Measurements from ENCODE around the gene F11. TPM values are rescaled to one million over a fixed set of nuclear protein-coding genes. Genes with fewer than 3 reads are reported as not detected.

F11 gene
- total RNA-seq (ENCODE audit: low replicate concordance) = not detected in 2 replicates

DNA sequence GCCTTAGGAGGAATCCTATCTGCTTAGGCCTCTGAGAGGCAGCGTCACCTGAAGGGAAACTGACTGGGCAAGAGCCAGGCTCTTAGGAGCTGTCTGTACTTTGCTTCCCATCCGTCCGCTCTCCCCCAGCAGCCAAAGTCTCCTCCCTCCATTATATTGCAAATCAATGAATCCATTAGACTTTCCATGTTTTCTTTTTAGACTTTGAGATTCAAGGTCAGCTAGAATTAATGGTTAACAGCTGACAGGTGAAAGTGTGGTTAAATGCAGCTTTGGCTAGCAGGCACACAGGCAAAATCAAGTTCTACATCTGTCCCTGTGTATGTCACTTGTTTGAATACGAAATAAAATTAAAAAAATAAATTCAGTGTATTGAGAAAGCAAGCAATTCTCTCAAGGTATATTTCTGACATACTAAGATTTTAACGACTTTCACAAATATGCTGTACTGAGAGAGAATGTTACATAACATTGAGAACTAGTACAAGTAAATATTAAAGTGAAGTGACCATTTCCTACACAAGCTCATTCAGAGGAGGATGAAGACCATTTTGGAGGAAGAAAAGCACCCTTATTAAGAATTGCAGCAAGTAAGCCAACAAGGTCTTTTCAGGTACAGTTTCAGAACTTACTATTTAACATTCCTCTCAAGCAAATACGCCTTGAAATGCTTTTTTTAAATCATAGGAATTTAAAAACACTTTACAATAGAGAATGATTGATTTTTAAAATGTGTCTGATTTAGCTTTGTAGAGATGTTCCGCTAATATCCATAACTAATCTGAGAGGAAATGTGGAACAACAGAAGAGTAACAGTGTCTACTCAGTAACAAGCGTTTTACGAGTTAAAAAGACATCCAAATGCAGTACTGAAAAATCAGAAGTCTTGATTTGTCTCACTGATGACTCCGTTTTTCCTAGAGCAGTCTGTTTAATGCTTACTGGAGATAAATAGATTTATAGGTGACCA is at the start of gene F11:
Gene F11, plus strand, starts transcription at position 507 of the 970 bp plus-strand sequence. CDS start 948 bp downstream, outside the sequence.

GRCh38 chr4:186227221-186227620 is 38.8 kb upstream of the F11 start, which contains the start of gene KLKB1:
KLKB1 (plus strand) TSS chr4:186227507; CDS start chr4:186228196, 689 bp downstream.

Other genes starting within 250 kb of the F11 start
- 0.60 and 2.2 TPM in 2 replicates for gene TLR3, start 197.0 kb upstream of the F11 start, total RNA-seq (ENCODE audit: low replicate concordance)
- gene FAM149A, start 161.5 kb upstream of the F11 start, total RNA-seq (ENCODE audit: low replicate concordance) = 2.3 and 8.8 TPM in 2 replicates
- gene CYP4V2, start 74.6 kb upstream of the F11 start, total RNA-seq (ENCODE audit: low replicate concordance) = 8.5 and 17.3 TPM in 2 replicates
- not detected in 2 replicates for gene KLKB1, start 38.7 kb upstream of the F11 start, total RNA-seq (ENCODE audit: low replicate concordance)

Measured in smooth muscle cell of the coronary artery (primary cell).